WERI-Rb-1 (cell line): ENCODE measurements around the gene AFF3.

ENCODE experiments used
- DNase-seq: peaks from one replicate; pipeline ENCODE4 v3.0.0-alpha.2; 2020
- H3K27ac ChIP-seq: fragments of 250-450 bp; sonication (Bioruptor Pico); 2 replicates; pipeline ENCODE4 v1.5.1; 2020; ENCODE audit warnings: mild to moderate bottlenecking, moderate library complexity
- H3K27me3 ChIP-seq: fragments of 250-450 bp; sonication (Bioruptor Pico); 2 replicates; pipeline ENCODE4 v1.5.1; 2021; ENCODE audit warnings: mild to moderate bottlenecking, low read depth, moderate library complexity; ENCODE audit not compliant: insufficient read depth, severe bottlenecking
- H3K36me3 ChIP-seq: fragments of 250-450 bp; sonication (Bioruptor Pico); 2 replicates; pipeline ENCODE4 v1.5.1; 2020; ENCODE audit warnings: mild to moderate bottlenecking, moderate library complexity
- H3K4me3 ChIP-seq: 2 replicates; pipeline ENCODE4 v1.5.1; 2011; ENCODE audit warnings: low read depth, mild to moderate bottlenecking, control low read depth, low read length
- H3K9me3 ChIP-seq: fragments of 250-450 bp; sonication (Bioruptor Pico); 2 replicates; pipeline ENCODE4 v1.5.1; 2021; ENCODE audit warnings: mild to moderate bottlenecking, moderate library complexity; ENCODE audit not compliant: severe bottlenecking
- TF ChIP-seq, protein P1 (sequence below): IDR thresholded peaks from 2 replicates; pipeline ENCODE4 v1.5.1; 2011; ENCODE audit warnings: low read depth, mild to moderate bottlenecking, control low read depth, inconsistent platforms, low read length

The AFF3 gene

DNA sequence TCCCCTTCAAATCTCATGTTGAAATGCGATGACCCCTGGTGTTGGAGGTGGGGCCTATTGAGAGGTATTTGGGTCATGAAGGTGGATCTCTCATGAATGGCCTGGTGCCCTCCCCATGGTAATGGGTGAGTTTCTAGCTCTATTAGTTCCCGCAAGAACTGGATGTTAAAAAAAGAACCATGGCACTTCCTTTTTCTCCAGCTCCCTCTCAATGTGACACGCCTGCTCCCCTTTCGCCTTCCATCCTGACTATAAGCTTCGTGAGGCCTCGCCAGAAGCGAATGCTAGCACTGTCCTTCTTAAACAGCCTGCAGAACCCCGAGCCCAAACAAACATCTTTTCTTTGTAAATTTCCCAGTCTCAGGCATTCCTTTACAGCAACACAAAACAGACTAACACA, 349.4 kb downstream of the AFF3 start:
- no peak for DNase-seq
- TF ChIP-seq, protein P1, sequence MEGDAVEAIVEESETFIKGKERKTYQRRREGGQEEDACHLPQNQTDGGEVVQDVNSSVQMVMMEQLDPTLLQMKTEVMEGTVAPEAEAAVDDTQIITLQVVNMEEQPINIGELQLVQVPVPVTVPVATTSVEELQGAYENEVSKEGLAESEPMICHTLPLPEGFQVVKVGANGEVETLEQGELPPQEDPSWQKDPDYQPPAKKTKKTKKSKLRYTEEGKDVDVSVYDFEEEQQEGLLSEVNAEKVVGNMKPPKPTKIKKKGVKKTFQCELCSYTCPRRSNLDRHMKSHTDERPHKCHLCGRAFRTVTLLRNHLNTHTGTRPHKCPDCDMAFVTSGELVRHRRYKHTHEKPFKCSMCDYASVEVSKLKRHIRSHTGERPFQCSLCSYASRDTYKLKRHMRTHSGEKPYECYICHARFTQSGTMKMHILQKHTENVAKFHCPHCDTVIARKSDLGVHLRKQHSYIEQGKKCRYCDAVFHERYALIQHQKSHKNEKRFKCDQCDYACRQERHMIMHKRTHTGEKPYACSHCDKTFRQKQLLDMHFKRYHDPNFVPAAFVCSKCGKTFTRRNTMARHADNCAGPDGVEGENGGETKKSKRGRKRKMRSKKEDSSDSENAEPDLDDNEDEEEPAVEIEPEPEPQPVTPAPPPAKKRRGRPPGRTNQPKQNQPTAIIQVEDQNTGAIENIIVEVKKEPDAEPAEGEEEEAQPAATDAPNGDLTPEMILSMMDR, result no peak

DNA sequence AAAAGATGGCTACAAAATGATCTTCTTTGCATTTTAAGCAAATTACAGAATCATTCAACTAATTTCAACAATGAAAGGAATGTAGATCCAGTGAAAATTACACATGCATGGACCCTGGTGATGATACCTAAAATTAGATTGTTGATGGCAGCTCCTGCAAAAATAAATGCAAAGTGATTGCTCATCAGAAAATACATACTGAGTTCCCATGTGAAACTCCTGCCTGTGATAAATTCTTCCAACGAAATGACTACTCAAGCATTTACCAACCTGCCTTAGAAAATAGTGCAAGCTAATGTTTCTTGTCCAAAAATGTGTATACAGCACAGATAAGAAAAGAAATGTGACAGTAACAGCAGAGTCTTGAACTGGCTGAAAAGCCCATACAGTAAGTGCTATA, 352.5 kb downstream of the AFF3 start:
- DNase-seq, result no peak
- Histone ChIP-seq H3K27ac (no peak overlapping the region), H3K27me3 (no peaks in the 10 kb centered on the region), H3K9me3 (peaks cover under 1% of the 10 kb centered on the region), H3K36me3 (no peaks in the 10 kb centered on the region), H3K4me3 (no peak overlapping the region)
- TF ChIP-seq, protein P1, result no peak

More for the DNA sequence above, 349.4 kb downstream of the AFF3 start:
- Histone ChIP-seq H3K36me3 (no peaks in the 10 kb centered on the region), H3K9me3 (peaks cover 2% of the 10 kb centered on the region), H3K27me3 (no peaks in the 10 kb centered on the region), H3K4me3 (no peak overlapping the region), H3K27ac (no peak overlapping the region)

DNA sequence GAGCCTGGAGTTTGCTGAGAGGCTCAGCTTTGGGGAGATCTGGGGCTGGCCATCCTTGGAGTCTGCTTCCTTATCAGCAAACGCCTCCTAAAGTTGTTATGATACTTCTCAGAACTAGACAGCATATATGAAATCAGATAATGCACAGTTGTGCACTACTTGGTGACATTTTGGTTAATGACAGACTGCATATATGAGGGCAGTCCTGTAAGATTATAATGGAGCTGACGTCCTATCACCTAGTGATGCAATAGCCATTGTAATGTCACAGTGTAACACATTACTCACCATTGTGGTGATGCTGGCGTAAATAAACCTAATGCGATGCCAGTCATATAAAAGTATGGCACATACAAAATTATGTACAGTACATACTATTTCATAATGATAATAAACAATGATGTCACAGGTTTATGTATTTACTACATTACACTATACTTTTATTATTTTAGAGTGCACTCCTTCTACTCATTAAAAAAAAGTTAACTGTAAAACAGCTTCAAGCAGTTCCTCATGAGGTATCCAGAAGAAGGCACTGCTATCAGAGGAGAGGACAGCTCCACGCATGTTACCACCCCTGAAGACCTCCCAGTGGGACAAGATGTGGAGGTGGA, 354.5 kb downstream of the AFF3 start:
- TF ChIP-seq, protein P1, result no peak
- no peaks in the 10 kb centered on the region for H3K9me3 ChIP-seq
- no peak overlapping the region for H3K27ac ChIP-seq
- no peaks in the 10 kb centered on the region for H3K27me3 ChIP-seq
- DNase-seq, result no peak
- no peak overlapping the region for H3K4me3 ChIP-seq
- no peaks in the 10 kb centered on the region for H3K36me3 ChIP-seq

DNA sequence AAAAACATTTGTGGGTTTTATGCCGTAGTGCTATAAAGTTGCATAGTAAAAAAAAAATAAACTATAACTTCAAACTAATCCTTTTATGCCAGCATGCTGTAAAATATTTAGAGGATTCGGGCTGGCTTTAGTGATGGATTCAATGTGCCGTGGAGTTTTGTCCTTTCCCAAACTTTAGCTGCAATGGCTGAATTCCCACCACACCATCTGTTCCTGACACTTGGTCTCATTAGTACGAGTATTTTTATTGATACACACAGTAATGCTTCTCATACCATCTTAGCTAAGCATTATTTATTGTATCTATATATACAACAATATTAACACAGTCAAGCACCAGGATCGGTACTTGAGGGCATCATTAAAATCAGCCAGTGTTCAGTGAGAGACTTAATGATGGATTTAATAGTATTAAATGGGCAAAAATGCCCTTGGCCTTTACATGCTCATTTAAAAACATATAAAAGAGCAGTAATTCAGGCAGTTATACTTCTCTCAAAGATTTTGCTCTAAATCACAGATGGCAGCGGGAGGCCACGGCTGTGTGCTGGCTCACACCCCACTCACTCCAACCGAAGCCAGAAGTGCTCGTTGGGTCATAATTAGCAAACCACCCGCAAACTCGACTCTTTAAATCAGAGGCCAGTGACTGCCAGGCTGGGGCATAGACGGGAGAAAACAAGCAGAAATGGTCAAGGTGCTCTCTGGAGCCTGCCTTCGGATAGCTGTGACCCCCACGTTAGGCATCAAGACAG, 355.6 kb downstream of the AFF3 start:
- Histone ChIP-seq H3K36me3 (no peaks in the 10 kb centered on the region), H3K4me3 (no peak overlapping the region), H3K9me3 (no peaks in the 10 kb centered on the region), H3K27ac (no peak overlapping the region), H3K27me3 (no peaks in the 10 kb centered on the region)
- no peak for DNase-seq
- TF ChIP-seq, protein P1, result no peak

DNA sequence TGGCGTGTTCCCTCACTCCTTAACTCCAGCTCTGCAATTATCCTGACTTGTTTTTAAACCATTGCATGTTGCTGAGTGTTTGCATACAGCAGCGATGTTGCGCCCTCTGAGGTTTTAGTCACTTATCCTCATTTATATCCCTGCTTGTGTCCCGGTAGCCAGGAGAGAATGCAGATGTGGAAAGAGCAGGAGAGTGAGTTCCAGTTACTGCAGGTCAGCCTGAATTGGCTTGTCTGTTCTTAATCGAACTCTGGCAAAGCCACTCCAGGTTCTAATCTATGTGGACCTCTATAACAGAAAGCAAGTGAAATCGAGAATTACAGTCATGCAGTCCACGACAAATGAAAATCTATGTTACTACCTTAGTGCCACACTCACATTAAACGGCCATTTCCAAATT, 357.4 kb downstream of the AFF3 start:
- Histone ChIP-seq H3K27me3 (no peaks in the 10 kb centered on the region), H3K9me3 (no peaks in the 10 kb centered on the region), H3K27ac (no peak overlapping the region), H3K36me3 (no peaks in the 10 kb centered on the region), H3K4me3 (no peak overlapping the region)
- TF ChIP-seq, protein P1, result no peak
- no peak for DNase-seq
